GM19395 (cell line): Measurements from ENCODE around the gene SDK2.

ENCODE experiments used
- ATAC-seq: cut with Tn5 transposase; IDR thresholded peaks from one replicate; pipeline ENCODE4 v1.9.1; 2021; ENCODE audit warnings: mild to moderate bottlenecking, moderate library complexity; ENCODE audit not compliant: unreplicated experiment

Gene SDK2

GRCh38 chr17:73290399-73291259 lies 353.6 kb downstream of the SDK2 start:
- peak; percentile 75 for ATAC-seq

DNA sequence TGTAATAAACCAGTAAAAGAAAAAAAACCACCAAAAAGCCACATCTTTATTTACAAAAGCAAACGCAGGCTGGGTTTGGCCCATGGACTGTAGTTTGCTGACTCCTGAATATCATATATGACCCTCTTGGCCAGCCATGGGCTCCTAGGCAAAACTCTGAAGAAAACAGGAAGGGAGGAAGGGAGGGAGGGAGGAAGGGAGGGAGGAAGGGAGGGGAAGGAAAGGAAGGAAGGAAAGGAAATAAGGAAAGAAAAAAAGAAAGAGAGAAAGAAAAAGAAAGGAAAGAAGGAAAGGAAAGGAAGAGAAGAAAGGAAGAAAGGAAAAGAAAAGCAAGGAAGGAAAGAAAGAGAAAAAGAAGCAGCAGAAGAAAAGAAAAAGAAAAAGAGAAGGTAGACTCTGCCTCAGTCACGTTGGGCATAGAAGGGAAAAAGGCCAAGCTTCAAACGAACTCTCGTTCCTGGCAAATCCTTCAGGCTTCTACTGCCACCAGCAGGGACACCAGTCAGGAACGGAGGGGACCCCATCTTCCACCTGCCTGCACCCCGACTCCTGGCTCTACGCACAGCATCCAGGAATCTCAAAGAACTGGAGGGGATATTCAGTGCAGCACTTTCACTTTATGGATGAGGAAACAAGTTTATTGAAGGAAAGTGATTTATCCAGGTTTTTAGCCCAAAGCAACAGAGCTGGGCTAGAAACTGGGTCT lies 354.5 kb downstream of the SDK2 start:
- ATAC-seq, result no peak

GRCh38 chr17:73288534-73289302 lies 355.5 kb downstream of the SDK2 start:
- ATAC-seq, result no peak

DNA sequence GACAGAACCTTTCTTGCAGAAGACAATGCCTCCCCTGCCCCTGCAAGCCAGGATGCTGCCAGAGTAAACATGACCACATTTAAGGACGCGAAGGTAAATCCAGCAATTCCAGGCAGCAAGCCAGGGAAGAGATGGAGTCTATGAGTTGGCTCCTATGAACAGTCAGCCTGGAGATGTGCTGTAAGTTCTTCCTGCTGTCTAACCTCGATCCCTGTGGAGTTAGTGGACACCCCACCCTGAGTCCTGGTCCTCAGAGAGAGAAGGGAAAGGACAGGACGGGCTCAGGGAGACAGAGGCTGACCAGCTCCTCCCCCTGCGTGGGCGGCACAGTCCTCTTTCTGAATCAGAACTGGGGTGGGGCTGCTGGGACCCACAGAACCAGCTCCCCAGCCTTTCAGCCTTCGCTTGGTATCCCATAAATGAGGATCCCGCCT lies 357.4 kb downstream of the SDK2 start:
- no peak for ATAC-seq

- no peak for ATAC-seq
These were observed 358.1 kb downstream of the SDK2 start for GRCh38 chr17:73285916-73286862.

GRCh38 chr17:73285603-73285908 lies 358.7 kb downstream of the SDK2 start:
- ATAC-seq, result no peak

DNA sequence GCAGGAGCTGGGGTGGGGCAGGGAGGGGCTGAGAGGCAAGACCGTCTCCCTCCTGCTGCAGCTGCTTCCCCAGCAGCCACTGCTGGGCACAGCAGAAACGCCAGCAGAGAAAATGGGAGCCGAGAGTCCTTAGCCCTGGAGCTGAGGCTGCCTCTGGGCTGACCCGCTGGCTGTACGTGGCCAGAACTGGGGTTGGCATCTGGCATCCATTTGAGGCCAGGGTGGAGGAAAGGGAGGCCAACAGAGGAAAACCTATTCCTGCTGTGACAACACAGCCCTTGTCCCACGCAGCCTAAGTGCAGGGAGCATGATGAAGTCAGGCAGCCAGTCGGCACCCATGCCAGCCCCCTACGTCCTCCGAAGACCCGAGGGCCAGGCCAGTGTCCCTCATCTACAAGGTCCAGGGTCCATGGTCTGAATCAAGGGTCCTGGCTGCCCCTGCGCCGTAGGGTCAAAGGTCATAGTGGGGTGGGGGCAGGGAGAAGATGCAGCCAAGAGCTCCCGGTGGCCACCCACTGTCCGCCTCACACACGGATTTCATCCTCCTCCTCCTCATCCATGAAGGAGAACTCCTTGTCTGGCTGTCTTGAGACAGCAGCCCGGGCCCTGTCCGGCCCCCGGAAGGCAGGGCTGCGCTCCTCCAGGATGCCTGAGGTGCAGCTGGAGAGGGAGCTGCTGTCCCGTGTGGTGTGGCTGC lies 359.2 kb downstream of the SDK2 start:
- no peak for ATAC-seq
